CMK (cell line): Measurements from ENCODE around the gene ZNRF1.

Experiments
- DNase-seq: peaks from one replicate; pipeline ENCODE4 v3.0.0-alpha.2; 2010; ENCODE audit warnings: low read depth

ZNRF1 gene

DNA sequence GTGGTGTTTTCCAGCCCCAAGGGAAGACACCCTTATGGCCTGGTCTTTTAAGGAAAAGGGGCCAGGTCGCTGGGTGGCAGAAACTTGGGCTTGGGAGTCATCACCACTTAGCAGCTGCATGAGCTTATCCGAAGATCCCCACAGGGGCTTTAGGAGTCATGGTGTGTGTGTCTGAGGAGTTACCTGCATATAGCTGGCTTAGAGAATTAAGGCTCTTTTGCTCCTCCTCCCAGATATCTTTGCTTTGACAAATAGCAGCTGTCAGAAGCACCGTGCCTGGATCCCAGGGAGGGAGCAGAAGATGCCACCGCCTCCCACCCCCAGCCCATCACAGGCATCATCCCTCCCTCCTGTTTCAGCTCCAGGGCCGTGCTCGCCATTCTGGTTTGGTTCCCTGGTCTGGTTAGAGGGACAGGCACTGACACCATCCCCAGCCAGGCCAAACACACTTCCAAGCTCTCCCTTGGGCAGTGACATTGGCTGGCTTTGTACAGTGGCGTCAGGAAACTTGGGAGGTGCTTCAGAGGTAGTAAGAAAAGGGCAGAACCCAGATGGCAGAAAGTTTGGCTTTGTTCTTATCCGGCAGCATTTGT, 100.3 kb downstream of the ZNRF1 start:
- no peak for DNase-seq

DNA sequence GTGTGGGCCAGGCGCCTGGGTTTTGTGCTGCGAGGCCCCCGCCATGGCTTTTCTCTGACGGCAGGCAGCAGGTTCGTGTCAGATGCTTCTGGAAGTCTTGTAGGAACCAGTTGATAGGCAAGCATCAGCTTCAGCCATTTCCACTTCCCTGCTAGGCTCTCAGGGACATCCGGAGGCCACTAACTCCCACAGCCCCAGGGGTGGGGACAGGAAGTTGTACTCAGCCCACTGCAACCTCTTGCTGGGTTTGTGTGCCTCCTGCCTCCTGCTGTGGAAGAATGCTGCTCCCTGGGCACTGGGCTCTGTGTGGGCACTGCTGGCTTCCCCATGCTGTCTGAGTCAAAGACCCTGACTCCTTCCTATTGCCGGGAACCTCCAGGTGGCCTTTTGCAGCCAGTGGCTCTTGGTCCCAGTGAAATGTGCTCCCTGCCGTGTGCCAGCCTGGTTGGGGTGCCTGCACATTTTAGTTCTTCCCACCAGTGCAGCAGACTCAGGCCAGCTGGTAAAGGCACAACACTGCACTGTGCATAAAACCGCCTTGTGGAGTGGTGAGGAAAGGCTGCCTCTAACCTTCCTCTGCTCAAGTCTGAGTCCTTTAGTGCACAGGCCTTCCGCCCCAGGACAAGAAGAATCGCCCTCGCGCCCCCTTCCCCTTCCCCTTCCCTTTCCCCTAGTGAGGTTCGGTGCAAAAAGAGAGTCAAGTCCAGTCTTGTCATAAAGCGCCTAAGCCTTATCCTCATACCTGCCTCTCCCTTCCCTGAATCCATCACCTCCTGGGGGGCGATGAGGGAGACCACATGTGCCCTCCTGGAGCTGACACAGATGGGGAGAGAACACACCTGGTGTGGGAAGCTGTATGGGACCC, 101.1 kb downstream of the ZNRF1 start:
- DNase-seq, result peak; percentile 67

DNA sequence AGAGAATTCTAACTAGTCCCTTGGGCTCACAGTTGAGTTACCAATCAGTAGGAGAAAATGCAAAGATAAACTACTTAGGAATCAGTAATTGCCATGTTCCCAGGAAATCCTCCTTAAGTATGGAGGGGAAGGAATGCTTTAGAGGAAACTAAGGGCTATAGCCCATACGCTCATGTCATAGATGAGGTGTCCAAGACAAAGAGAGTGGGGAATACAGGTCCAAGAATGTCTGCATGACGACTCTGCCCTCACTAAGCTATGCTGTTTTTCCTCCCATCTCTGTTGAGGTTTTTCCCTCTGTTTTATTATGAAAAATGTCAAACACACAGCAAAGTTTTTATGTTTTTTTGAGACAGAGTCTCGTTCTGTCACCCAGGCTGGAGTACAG, 101.8 kb downstream of the ZNRF1 start:
- no peak for DNase-seq

DNA sequence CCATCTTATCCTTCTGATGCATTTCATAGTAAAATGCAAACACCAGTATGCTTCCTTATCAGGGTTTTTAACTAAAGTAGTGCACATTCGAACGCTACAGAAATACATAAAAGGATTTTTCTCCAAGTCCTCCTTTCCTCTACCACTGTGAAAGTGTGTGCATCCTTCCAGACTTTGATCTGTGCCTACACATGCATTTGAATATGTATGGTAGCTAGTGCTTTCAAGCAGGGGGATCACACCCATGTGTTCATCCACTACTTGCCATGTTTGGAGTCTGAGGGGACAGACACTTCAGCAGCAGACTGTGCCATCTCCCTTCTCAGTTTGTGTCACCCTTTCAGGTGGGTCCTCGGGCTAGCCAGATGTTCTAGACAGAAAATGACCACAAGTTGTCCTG, 102.8 kb downstream of the ZNRF1 start:
- DNase-seq, result no peak

DNA sequence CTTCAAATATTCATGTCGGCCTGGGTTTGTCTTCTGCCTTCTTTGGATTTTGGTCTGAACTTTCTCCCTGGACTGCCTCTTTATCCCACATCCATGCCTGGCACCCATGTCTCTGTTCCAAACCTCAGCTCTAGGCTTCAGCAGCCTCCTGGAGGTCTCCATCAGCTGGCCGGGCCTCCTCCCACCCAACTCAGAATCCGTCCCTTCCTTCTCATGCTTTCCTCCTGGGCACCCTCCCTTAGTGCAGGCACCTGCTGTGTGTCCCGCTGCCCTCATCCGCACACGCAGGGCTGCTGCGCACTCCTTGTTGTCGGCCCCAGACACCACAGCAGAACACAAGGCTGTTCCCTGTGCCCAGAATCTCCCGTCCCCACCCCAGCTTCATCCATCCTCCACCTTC, 103.8 kb downstream of the ZNRF1 start:
- no peak for DNase-seq

DNA sequence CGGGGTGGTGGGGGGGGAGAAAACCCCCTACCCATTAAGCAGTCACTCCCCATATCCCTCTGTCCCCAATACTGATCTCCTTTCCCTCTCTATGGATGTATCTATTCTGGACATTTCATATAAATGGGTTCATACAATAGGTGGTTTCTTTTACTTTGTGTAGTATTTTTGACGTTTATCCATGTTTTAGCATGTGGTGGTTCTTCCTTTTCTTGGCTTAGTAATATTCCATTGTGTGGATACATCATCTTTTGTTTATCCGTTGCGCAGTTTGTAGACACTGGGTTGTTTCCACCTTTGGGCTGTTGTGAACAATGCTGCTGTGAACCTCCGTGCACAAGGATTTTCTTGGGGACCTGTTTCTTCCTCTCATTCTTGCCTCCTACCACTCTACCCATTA, 105.2 kb downstream of the ZNRF1 start:
- DNase-seq, result no peak

DNA sequence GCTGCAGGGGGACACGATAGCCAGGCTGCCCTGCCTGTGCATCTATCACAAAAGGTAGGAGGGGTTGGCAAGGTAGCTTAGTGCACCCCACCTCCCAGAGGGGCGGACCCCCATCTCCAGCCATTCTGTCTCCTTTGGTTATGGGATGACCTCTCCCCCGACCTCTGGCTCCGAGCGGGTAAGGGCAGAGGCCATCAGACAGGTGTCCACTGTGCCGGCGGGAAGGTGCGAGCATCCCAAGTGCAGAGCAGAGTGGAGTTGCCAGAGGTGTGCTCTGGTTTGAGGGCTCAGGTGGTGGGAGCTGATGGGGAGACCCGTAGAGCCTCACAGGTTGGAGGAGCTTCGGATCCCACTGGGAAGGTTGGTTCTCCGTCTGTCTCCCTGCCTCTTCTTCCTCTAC, 106.0 kb downstream of the ZNRF1 start:
- DNase-seq, result no peak

DNA sequence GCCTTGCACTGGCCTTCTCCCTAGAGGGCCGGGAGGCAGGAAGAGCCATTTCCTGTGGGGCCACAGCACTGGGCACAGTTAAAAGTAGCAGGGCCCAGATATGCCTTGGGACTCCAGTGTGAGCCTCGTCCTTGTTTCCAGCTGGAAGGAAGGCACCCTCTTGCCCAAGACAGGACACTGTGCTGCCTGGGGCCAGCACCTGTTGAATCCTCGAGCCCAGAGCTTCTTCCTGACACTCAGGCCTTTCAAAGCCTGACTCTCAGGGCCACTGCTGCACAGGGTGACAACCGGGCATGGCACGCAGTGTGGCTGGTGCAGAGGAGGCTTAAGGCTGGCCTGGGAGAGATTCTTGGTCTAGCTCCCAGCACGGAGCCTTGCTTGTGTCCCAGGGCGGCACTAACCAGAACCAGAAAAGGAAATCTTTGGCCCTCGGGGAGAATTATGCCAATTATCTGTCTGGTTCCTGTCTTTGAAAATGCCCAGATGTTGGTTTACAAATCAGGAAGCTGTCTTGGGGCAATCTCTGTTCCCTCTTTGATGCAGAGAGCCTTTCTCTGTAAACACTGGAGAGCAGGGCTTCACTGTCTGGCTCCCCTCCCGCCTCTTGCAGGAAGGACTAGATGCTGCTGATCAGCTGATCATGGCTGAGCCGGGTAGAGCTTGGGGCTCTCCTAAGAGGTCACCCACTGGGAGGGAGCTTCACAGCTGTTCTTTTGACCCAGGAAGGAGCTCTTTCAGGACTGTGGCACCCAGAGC, 106.7 kb downstream of the ZNRF1 start:
- DNase-seq, result no peak

DNA sequence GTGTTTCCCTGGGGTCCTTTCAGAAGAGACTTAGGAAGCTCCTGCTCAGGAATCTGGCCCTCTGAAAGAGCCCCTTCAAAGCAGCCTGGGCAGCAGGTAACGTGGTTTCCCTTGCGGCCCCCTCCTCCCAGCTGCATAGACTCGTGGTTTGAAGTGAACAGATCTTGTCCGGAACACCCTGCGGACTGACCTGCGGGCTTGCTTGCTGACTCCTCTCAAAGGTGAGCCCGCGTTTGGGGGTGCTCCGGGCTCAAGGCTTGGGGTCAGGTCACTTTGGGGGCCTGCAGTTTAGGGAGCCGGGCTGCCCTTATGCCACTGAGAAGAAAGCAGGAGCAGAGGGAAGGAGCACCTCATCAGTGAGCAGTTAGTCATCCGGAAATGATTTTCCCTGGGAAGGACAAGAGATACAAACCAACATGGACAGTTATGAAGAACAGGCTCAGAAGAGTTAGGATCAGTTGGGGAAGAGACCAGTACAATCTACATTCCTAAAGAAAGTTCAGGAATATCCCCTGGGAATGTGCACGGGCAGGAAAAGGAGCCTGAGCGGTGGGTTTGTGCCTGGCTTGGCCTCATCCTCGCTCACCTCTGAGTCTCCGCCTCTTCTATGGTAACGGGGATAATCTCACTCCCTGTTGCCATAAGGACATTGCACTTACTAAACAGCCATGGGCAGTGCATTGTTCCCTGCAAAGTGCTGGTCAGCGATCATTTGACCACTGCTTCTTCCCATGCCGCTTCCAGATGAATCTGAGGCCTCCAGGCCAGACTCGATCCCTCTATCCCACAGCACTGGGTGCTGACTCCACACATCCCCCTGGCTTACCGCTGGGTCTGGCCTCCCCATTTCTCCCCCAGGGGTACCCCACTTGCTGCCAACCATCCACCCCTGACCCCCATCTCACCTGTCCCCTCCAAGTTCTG, 107.8 kb downstream of the ZNRF1 start:
- DNase-seq, result no peak

DNA sequence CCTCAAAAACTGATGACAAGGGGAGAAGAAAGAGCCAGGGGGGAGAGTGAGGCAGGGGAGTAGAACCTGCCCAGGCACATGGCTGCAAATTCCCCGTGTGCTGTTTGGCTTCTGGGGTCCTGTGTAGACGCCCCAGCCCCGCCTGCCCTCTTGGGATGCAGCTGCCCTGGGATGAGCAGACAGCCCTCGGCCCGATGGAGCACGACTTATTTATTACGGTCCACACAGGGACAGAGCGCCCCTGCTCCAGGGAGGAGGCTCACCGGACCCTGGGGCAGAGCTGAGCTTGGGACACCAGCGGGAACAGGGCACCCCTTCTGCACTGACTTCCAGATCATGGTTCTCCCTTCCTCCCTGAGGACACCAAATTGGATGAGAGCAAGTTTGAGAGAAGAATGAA, 108.7 kb downstream of the ZNRF1 start:
- no peak for DNase-seq

DNA sequence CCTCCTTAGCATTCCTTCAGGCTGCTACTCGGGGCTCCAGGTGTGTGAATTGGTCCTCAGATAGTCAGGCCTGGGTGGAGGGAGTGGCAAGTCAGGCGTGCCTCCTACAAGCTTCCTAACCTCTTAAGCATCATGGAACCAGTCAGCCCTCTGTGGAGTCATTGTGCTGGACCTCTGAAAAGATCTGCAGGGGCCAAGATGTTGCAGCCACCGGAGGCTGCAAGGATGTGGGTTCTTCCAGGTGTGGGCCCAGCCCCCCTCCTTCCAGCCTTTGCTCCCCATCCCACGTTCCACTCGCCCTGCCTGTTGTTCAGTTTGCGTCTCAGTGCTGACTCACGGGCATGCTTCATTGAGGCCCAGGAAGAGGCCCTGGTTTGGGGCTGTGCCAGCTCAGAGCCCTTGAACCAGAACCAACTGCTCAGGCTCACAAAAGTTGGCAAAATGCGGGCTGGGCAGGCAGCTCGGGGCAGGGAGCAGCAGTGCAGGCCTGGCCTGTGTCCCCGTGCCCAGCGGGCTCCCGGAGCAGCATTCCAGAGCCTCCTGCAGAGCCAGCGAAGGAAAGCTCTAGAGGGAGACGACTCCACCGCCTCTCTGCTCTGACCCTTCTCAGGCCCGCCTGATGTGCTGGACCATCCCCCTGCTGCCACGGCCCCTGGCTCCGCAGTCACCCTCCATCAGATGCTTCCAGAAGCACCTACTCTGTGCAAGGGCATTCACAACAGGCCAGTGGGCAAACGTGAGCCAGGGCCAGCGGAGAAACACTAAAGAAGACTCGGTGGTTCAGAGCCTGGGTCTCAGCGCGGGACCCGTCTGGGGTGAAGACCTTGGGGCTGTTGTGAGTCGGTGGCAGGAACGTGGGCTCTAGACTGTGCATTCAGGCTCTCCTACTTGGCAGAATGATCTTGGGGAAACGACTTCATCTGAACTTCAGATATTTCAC, 110.2 kb downstream of the ZNRF1 start:
- DNase-seq, result no peak

DNA sequence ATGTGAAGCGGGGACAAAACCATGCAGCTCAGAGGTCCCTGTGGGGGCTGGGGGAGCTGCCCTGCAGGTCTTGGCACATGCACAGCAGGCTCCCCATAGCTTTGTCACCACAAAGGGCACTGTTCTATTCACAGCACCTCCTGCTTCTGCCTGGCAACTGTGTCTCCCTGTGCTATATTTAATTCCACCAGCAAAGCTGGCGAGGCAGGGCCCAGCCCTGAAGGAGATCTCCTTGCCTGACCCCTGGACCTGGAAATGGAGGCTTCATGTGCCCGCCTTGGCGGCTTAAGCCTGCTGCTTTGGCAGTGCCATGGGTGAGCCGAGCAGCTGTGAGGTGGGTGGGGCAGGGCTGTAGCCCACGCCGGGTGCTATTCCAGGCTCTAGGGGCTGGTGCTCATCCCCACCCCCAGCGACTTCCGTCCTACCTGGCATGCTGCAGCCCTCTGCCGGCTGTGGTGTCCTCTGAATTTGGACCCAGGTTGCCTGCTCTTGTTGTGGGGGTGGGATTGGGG, 111.0 kb downstream of the ZNRF1 start:
- no peak for DNase-seq

DNA sequence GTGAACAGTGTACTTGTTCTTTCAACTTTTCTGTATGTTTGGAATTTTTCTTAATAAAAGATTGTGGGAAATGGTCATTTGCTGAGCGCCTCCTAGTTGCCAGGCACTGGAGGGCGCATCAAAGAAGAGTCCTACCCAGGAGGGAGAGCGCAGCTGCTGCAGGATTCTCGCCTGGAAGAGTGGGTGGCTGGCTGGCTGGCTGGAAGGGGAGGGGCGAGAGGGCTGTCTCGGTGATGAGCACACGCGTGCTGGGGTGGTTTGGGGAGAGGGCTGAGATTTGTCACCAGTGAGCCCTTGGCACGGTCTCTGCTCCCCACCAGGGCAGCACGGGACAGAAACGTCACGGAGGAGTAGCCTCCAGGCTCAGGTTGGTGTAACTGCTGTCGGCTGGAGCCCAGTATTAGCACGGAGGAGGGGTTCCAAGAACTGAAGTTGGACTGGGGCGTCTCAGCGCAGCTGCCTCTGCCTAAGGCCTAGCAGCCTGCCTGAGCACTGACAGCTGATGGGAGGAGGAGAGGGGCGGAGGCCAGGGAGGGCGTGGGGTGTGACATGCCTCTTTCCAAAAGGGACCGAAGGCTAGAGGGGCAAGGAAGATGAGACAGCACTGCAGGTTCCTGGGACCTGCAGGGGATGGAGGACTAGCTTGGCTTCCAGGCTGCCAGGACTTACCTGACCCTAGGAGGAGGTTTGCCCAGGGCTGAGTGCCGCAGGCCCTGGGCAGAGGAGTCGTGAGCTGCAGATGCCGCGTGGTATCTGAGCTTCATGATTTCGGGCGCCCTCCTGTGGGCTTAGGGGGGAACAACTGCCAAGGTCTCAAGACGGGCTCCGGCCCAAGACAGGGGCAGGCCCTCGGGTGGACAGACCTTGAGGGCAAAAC, 112.1 kb downstream of the ZNRF1 start:
- peak; percentile 65 for DNase-seq

DNA sequence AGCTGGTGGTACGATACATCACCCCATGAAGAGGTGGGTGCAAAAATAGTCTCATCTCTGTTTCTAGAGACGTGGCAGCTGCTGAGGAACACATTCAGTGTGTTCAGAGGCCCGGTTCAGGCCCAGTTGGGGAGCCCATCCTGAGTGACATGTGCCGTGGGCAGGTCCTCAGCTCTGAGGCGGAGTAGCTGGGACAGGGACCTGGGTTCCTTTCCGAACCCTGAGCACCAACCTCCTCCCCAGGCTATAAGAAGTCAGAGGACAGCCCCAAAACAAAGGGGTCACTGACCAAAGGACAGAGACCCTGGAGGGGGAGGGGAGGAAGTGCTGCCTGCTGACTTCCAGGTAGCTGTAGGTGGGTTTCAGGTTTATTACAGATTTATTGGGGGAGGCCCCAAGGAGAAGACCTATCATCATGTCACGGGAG, 112.7 kb downstream of the ZNRF1 start:
- DNase-seq, result no peak

DNA sequence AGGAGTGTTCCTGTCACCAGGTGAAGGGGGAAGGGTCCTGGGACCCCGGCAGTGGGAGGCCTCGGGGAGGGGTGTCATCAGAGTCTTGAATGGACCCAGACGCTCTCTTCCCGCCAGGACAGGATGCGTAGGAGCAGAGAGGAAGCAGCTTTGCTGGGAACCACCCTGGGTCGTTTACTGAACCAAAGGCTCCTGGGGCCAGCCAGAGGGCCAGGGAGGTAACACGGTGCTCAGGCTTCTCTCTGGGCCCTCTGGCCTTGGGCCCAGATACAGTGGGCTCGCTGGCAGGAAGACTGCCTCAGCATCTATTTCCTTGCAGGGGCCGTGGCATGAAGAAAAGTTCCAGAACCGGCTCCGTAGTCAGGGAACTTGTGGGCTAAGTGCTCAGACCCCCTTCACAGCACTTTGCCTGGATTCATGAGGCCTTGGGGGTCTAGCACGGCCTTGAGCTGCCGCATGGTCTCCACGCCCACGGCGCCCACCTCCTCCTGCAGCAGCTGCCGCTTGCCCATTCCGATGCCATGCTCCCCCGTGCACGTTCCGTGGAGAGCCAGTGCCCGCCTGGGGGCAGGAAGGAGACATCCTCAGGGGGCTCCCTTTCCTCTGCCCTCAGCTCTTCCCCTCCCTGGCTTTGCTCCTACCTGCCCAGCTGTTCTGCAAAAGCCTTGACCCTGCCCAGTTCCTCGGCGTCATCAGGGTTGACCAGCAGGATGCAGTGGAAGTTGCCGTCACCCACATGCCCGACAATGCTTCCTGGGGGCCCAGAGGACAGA, 113.3 kb downstream of the ZNRF1 start:
- no peak for DNase-seq

DNA sequence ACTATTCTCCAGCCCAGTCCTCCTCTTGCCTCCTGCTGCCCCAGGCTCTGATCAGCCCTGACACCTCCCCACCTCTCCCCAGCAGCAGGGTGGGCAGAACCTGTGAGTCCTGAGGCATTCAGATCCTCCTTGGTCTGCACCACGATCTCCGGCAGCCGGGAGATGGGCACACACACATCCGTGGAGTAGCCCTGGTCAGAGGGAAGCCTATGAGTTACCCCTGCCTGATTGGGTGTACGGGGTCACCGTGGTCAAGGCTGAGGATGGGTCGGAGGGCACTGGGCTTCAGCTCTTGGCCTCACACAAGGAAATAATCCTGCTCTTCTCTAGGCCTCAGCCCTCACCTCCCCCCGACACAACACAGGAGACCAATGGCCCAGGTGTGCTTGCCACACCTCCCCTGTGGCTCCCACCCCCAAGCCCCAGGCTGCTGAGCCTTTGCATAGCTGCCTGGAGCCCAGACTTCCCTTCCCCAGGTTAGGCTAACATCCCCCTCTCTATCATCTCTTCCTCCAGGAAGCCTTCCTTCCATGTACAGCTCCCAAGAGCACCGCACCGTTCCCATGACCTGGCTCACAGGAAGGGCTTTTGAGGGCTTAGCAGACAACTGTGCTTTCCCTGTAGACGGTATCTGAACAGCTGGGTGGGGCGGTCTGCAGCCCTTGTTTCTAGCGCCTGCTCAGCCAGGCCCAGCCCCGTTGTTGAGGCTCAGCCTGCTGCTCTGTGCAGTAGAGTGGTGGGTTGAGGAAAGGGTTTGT, 114.1 kb downstream of the ZNRF1 start:
- no peak for DNase-seq

DNA sequence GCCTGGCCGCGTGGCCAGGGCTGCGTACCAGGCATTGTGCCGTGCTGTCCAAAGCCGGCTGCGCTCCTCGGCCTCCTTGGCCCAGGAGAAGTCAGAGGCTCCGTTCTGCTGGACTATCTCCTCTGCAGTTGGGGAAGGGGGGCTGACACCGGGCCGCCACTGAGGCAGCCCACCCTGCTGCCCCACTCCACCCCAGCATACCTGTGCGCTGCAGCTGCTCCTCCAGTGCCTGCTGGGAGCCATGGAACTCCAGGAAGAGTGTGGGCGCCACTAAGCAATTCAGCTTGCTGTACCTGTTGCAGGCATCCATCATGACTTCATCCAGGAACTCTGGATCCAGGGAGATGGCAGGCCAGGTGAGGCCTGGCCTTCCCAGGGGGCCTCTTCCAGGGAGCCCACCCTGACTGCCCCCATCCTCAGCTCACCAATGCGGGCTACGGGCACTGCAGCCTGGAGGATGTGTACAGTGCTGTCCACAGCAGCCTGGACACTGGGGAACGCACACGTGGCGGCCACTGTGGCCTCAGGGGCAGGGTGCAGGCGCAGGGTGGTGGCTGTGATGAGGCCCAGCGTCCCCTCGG, 114.8 kb downstream of the ZNRF1 start:
- DNase-seq, result no peak
